SJCRH30 (cell line): ENCODE measurements around the gene NUP133. TPM values are rescaled to one million over a fixed set of nuclear protein-coding genes. Genes with fewer than 3 reads are reported as not detected.
"Not testable (repeated sequence)": the region's sequence is repeated elsewhere in the genome, so short reads cannot be mapped to it uniquely, and the experiment has no call there.

Experiments
- DNase-seq, 2 experiments: peaks; one replicate each; pipeline ENCODE4 v3.0.0-alpha.2; 2015 to 2020
- H3K27ac ChIP-seq: fragments of 250-450 bp; sonication (Bioruptor Pico); 2 replicates; pipeline ENCODE4 v1.5.1; 2020; ENCODE audit warnings: mild to moderate bottlenecking, moderate library complexity
- H3K27me3 ChIP-seq: fragments of 250-450 bp; sonication (Bioruptor Pico); 2 replicates; pipeline ENCODE4 v1.5.1; 2020; ENCODE audit warnings: mild to moderate bottlenecking, moderate library complexity
- H3K36me3 ChIP-seq: fragments of 250-450 bp; sonication (Bioruptor Pico); 2 replicates; pipeline ENCODE4 v1.5.1; 2020; ENCODE audit warnings: mild to moderate bottlenecking, moderate library complexity
- H3K4me1 ChIP-seq: fragments of 250-450 bp; sonication (Bioruptor Pico); 2 replicates; pipeline ENCODE4 v1.5.1; 2020; ENCODE audit warnings: mild to moderate bottlenecking, moderate library complexity
- H3K4me3 ChIP-seq: fragments of 250-450 bp; sonication (Bioruptor Pico); 2 replicates; pipeline ENCODE4 v1.5.1; 2020; ENCODE audit warnings: mild to moderate bottlenecking, moderate library complexity
- H3K9me3 ChIP-seq: fragments of 250-450 bp; sonication (Bioruptor Pico); replicated peaks from 2 replicates; pipeline ENCODE4 v1.5.1; 2020; ENCODE audit warnings: mild to moderate bottlenecking, moderate library complexity
- total RNA-seq: library from RNA; depleted of rRNA; stranded (reverse); fragments of >200 nt; shearing (Covaris generic); gene quantifications from 2 replicates; pipeline ENCODE4 v1.2.3, GENCODE V29; 2014

The NUP133 gene
- total RNA-seq, 1 experiment from 2014 or later, result 54.0 TPM

DNA sequence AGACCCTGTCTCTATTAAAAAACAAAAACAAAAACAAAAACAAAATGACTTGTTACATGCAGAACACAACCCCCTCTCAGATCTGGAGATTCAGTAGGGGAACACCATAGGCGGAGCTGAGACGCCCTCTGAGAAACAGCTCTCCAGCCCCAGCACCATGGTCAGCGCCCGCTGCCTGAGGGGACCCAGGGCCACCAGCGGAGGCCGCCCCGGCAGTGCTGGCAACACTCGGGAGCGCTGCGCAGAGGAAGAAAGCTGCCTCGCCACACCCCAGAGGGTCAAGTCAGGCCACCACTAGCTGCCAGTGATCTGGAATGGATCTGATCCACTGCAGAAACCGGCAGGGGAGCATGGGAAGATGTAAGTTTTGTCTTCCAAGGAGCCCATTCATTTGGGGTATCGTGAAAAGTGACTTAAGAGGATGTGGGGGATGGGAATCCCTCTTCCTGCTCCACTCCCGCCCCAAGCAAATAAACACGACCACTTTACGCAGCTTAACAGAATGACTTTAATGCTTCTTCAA, 77.3 kb downstream of the NUP133 start:
- H3K36me3 ChIP-seq, result no peaks in the 10 kb centered on the region
- H3K4me3 ChIP-seq, result no peak overlapping the region
- peak; percentile 45 to 52 for DNase-seq
- H3K9me3 ChIP-seq, result no peaks in the 10 kb centered on the region
- no peak overlapping the region for H3K27ac ChIP-seq
- H3K4me1 ChIP-seq, result peaks cover 15% of the 10 kb centered on the region
- H3K27me3 ChIP-seq, result no peaks in the 10 kb centered on the region

DNA sequence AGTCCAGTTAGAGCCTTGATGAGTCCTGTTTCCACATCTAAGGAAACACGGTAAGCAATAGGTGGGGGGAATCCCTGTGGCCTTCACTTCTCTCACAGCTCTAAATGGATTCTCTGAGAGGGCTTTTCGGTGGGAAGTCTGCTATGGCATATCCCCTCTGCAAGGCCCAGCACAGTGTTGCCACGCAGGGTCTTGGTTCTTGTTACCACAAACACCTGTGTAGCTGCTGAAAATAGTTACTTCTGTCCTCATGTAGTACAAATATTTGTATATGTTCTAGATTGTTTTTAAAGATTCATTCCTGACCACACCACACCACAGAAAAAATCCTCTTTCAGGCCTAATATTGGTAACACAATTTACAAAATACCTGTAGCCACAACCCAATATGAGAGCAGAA, 79.9 kb downstream of the NUP133 start:
- H3K4me3 ChIP-seq, result no peak overlapping the region
- no peaks in the 10 kb centered on the region for H3K4me1 ChIP-seq
- H3K27ac ChIP-seq, result no peak overlapping the region
- H3K27me3 ChIP-seq, result no peaks in the 10 kb centered on the region
- H3K36me3 ChIP-seq, result no peaks in the 10 kb centered on the region
- no peak for DNase-seq
- H3K9me3 ChIP-seq, result peaks cover 5% of the 10 kb centered on the region; the same call in 1 of the 2 replicates

GRCh38 chr1:229427572-229427971, 80.6 kb downstream of the NUP133 start:
- peaks cover 10% of the 10 kb centered on the region; the same call in 1 of the 2 replicates for H3K9me3 ChIP-seq
- H3K27me3 ChIP-seq, result no peaks in the 10 kb centered on the region

DNA sequence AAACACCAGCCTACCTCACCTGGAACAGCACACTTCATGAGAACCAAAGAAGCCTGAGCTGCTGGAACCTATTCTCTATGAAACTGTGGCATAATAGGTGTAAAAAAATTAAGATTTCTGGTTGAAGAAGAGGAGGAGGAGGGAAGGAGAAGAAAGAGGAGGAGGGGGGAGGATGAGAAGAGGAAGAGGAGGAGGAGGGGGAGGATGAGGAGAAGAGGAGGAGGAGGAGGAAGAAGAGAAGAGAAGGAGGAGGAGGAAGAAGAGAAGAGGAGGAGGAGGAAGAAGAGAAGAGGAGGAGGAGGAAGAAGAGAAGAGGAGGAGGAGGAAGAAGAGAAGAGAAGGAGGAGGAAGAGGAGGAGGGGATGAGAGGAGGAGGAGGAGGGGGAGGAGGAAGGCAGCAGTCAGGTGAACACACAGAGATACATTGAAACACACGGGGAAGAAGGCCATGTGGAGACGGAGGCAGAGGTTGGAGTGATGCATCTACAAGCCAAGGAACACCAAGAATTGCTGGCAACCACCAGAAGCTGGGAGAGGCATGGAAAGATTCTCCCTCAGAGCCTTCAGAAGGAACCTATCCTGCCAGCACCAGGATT, 82.5 kb downstream of the NUP133 start:
- no peaks in the 10 kb centered on the region for H3K4me1 ChIP-seq
- no peak overlapping the region for H3K4me3 ChIP-seq
- no peaks in the 10 kb centered on the region for H3K27me3 ChIP-seq
- no peak for DNase-seq
- H3K9me3 ChIP-seq, result peaks cover 10% of the 10 kb centered on the region; the same call in 1 of the 2 replicates
- no peak overlapping the region for H3K27ac ChIP-seq
- H3K36me3 ChIP-seq, result no peaks in the 10 kb centered on the region

More at GRCh38 chr1:229427572-229427971, 80.6 kb downstream of the NUP133 start:
- DNase-seq, result no peak
- Histone ChIP-seq H3K27ac (no peak overlapping the region), H3K4me3 (no peak overlapping the region), H3K4me1 (no peaks in the 10 kb centered on the region), H3K36me3 (no peaks in the 10 kb centered on the region)

DNA sequence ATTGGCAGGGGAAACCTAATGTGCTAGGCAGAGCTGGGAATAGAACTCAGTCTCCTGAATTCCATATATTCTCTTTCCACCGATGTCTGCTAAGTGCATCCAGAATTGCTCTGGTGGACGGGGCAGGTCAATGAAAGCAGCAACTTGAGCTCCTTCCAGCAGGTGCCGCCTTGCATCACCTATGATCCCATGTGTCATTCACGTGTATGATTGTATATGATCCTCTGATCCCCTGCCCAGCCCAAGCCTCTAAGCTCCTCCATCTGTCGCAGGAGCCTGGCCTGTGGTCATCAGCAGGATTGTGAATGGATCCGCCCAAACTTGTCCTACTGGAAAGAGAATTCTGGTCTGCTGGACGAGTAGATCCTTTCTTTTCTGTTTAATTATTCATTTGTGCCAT, 87.4 kb downstream of the NUP133 start:
- H3K4me3 ChIP-seq, result no peak overlapping the region
- peak in 1 of 2 experiments; percentile 24 for DNase-seq
- peaks cover 10% of the 10 kb centered on the region; the same call in 1 of the 2 replicates for H3K9me3 ChIP-seq
- no peaks in the 10 kb centered on the region for H3K4me1 ChIP-seq
- no peaks in the 10 kb centered on the region for H3K27me3 ChIP-seq
- H3K36me3 ChIP-seq, result no peaks in the 10 kb centered on the region
- H3K27ac ChIP-seq, result no peak overlapping the region

- Histone ChIP-seq H3K36me3 (no peaks in the 10 kb centered on the region), H3K27ac (no peak overlapping the region), H3K27me3 (no peaks in the 10 kb centered on the region), H3K4me3 (no peak overlapping the region), H3K4me1 (no peaks in the 10 kb centered on the region), H3K9me3 (peaks cover 10% of the 10 kb centered on the region; the same call in 1 of the 2 replicates)
- no peak for DNase-seq
Measured at GRCh38 chr1:229420224-229420623, 87.9 kb downstream of the NUP133 start.

DNA sequence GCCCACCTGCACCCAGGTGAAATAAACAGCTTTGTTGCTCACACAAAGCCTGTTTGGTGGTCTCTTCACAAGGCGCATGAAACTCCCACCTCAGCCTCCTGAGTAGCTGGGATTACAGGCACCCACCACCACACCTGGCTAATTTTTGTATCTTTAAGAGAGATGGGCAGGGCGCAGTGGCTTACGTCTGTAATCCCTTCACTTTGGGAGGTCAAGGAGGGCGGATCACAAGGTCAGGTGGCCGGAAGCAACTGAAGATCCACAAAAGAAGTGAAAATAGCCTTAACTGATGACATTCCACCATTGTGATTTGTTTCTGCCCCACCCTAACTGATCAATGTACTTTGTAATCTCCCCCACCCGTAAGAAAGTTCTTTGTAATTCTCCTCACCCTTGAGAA, 89.6 kb downstream of the NUP133 start:
- not testable (repeated sequence) for H3K27ac ChIP-seq, H3K36me3 ChIP-seq, DNase-seq, H3K4me3 ChIP-seq, H3K27me3 ChIP-seq, H3K9me3 ChIP-seq, H3K4me1 ChIP-seq

GRCh38 chr1:229412810-229413209, 95.3 kb downstream of the NUP133 start:
- H3K36me3 ChIP-seq, DNase-seq, H3K4me3 ChIP-seq, H3K27me3 ChIP-seq, H3K27ac ChIP-seq, H3K9me3 ChIP-seq: not testable (repeated sequence)
- H3K4me1 ChIP-seq, result peaks cover 32% of the 10 kb centered on the region

GRCh38 chr1:229412056-229412455, 96.1 kb downstream of the NUP133 start:
- H3K4me1 ChIP-seq, result peaks cover 33% of the 10 kb centered on the region
- H3K9me3 ChIP-seq, result no peaks in the 10 kb centered on the region
- no peak for DNase-seq
- no peak overlapping the region for H3K4me3 ChIP-seq
- no peak overlapping the region for H3K27ac ChIP-seq
- no peaks in the 10 kb centered on the region for H3K36me3 ChIP-seq
- no peaks in the 10 kb centered on the region for H3K27me3 ChIP-seq

- Histone ChIP-seq H3K27me3 (no peaks in the 10 kb centered on the region), H3K36me3 (no peaks in the 10 kb centered on the region), H3K27ac (no peak overlapping the region), H3K4me1 (peaks cover 33% of the 10 kb centered on the region), H3K9me3 (no peaks in the 10 kb centered on the region), H3K4me3 (0 out of 2 replicates have a peak overlapping the region, but pooled peaks have one; percentile 18)
- no peak for DNase-seq
Measured at GRCh38 chr1:229411434-229412055, 96.6 kb downstream of the NUP133 start.

DNA sequence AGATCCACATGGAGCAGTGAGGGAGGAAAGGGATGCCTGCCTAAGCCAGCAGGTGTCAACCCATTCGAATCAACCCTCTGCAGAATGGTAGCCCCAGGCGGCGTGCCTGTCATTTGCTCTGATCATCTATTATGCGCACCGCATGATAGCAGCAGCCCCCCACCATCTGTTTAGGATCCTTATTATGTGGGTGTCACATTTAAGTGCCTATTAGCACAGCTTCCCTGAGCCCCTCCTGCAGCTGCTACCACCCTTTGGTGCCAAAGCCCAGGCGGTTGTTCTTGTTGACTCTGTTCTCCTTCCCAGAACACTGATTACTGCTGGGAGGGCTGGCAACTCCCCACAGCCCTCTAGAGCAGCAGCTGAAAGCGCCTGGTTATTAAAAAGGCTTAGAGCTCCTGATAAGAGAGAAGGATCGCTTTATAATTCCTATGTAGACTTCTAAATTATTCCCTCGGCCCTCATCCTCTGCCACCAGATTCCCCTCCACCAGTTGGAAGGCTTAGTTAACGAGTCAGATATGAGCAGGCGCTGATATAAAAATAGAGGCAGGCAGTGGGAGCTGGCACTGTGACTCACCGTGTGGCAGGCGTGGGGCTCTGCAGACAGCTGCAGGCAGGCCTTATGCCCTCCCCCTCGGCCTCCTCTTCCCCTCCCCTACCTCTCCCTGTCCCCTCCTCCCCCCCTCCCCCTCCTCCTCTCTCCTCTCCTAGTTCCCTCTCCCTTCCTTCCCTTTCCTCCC, 97.3 kb downstream of the NUP133 start:
- peaks cover 33% of the 10 kb centered on the region for H3K4me1 ChIP-seq
- H3K27me3 ChIP-seq, result no peaks in the 10 kb centered on the region
- peak; percentile 90 to 93 for DNase-seq
- H3K36me3 ChIP-seq, result no peaks in the 10 kb centered on the region
- H3K9me3 ChIP-seq, result no peaks in the 10 kb centered on the region
- H3K27ac ChIP-seq, result peak overlapping the region; percentile 55
- H3K4me3 ChIP-seq, result peak overlapping the region; percentile 9

DNA sequence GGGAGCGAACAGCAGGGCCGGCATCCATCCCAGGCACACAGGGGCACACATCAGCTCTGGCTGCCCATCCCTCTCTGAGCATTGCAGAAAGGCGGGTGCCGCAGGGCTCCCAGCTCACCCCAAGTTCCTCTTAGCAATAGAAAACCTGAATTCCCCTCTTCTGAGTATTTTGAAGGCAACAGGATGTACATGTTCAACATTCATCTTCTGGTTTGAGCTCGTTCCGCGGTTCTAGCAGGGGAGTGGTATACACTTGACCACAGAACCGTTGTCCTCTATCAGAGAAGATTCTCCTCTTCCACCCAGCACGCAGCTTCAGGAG, 97.8 kb downstream of the NUP133 start:
- Histone ChIP-seq H3K4me3 (peak overlapping the region; percentile 9), H3K27me3 (no peaks in the 10 kb centered on the region), H3K27ac (peak overlapping the region; percentile 55), H3K36me3 (no peaks in the 10 kb centered on the region), H3K9me3 (no peaks in the 10 kb centered on the region), H3K4me1 (peaks cover 33% of the 10 kb centered on the region)
- no peak for DNase-seq

GRCh38 chr1:229409616-229410369, 98.3 kb downstream of the NUP133 start:
- peak overlapping the region; percentile 9 for H3K4me3 ChIP-seq
- H3K4me1 ChIP-seq, result peaks cover 33% of the 10 kb centered on the region
- no peak overlapping the region; the same call in 1 of the 2 replicates for H3K27ac ChIP-seq
- H3K9me3 ChIP-seq, result no peaks in the 10 kb centered on the region
- H3K27me3 ChIP-seq, result no peaks in the 10 kb centered on the region
- H3K36me3 ChIP-seq, result no peaks in the 10 kb centered on the region
- DNase-seq, result peak; percentile 35 to 37

DNA sequence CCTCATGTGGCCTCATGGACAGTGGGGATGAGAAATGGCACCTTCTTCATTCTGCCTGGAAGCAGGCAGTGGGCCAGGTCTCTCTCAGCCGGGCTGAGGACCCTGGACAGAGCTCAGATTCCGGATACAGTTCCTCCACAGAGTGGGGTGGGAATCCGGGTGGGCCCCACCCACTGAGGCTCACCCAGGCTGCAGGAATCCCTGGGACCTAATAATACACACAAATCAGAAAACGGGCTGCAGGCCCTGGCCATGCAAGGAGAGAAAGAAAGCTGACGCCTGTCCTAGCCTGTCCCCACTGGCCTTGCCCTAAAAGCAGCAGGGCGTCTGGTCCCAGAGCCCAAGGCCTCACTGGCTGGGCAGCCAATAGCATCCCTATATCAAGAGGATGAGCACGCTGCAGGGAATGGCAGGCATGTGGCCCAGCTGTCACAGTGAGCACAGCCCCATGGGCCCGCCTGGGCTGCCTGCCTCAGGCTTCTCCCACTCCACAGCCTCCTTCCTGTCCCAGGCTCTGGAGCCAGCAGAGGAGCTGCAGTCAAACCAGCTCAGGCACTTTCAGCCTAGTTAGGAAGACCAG, 99.6 kb downstream of the NUP133 start:
- Histone ChIP-seq H3K9me3 (no peaks in the 10 kb centered on the region), H3K27me3 (no peaks in the 10 kb centered on the region), H3K4me1 (peaks cover 33% of the 10 kb centered on the region), H3K27ac (no peak overlapping the region), H3K4me3 (no peak overlapping the region), H3K36me3 (no peaks in the 10 kb centered on the region)
- DNase-seq, result peak; percentile 87 to 88
